Gastroesophageal sphincter (tissue), 4 donors: Measurements from ENCODE around the gene GSK3A. TPM values are rescaled to one million over a fixed set of nuclear protein-coding genes. Genes with fewer than 3 reads are reported as not detected.

ENCODE experiments used
- ATAC-seq: fragments of 150-250 bp; one replicate; pipeline ENCODE4 v1.9.1; 2016; ENCODE audit warnings: mild to moderate bottlenecking, moderate library complexity
- H3K27ac ChIP-seq, 4 donors: fragments of 200-600 bp; sonication (generic) in 3 of 4; 1 replicate in 3 of 4; 2 replicates in 1 of 4; pipeline ENCODE4 v1.5.1; 2016 to 2019
- H3K27me3 ChIP-seq: fragments of 200-600 bp; sonication (generic); one replicate; pipeline ENCODE4 v1.5.1; 2019
- H3K36me3 ChIP-seq, 2 donors: fragments of 200-600 bp; sonication (generic); one replicate each; pipeline ENCODE4 v1.5.1; 2019; ENCODE audit warnings: control low read depth in 1 of 2
- H3K4me1 ChIP-seq, 3 donors: fragments of 200-600 bp; sonication (generic); 1 replicate in 2 of 3; 2 replicates in 1 of 3; pipeline ENCODE4 v1.5.1; 2016 to 2019; ENCODE audit warnings: control low read depth in 2 of 3
- H3K4me3 ChIP-seq, 2 donors: fragments of 200-600 bp; sonication (generic); one replicate each; pipeline ENCODE4 v1.5.1; 2019; ENCODE audit warnings: mild to moderate bottlenecking in 1 of 2, moderate library complexity in 1 of 2
- H3K9me3 ChIP-seq, 3 donors: fragments of 200-600 bp; sonication (generic); one replicate each; pipeline ENCODE4 v1.5.1; 2017 to 2019; ENCODE audit warnings: control low read depth in 2 of 3
- CTCF ChIP-seq, 4 experiments: fragments of 200-600 bp in 2 of 4; fragments of 450-650 bp in 2 of 4; sonication (generic) in 1 of 4; IDR thresholded peaks; one replicate each; pipeline ENCODE4 v1.5.1; 2017 to 2019; ENCODE audit warnings: antibody characterized with exemption in 4 of 4, mild to moderate bottlenecking in 2 of 4, moderate library complexity in 2 of 4
- EP300 ChIP-seq: sonication (generic); formaldehyde crosslinking; IDR thresholded peaks from one replicate; pipeline ENCODE4 v1.6.1; 2017; ENCODE audit warnings: antibody characterized with exemption, mild to moderate bottlenecking
- POLR2A ChIP-seq, 2 donors: fragments of 450-650 bp; IDR thresholded peaks; one replicate each; pipeline ENCODE4 v1.6.1; 2017; ENCODE audit warnings: antibody characterized with exemption in 2 of 2, mild to moderate bottlenecking in 2 of 2, moderate library complexity in 1 of 2
- POLR2AphosphoS5 ChIP-seq: sonication (generic); formaldehyde crosslinking; IDR thresholded peaks from one replicate; pipeline ENCODE4 v1.6.1; 2017; ENCODE audit warnings: antibody characterized with exemption
- WGBS, 2 donors: methylation state at CpG; one replicate each; pipeline ENCODE4 v1.1.5; 2018; ENCODE audit warnings: low coverage in 1 of 2; 5-methylcytosine and 5-hydroxymethylcytosine counted together
- total RNA-seq, 4 donors: library from RNA; depleted of rRNA; stranded (reverse); fragments of >200 nt; gene quantifications; one replicate each; pipeline ENCODE4 v1.1.0, GENCODE V29; 2016

GSK3A gene
- total RNA-seq, 4 donors from 2014 or later, result 30.8 to 51.0 (median 35.1) TPM

- peaks cover 0 to 57% (median 22%) of the 10 kb centered on the region in 3 donors for H3K4me1 ChIP-seq
- H3K27ac ChIP-seq, result peak overlapping the region in 3 of 4 donors; percentile 82 to 92 (median 86)
- WGBS, 2 donors, result 0% methylated on average over 5 to 6 of the region's 6 CpGs
Measured at GRCh38 chr19:42220751-42221097, 21.7 kb downstream of the GSK3A start.

DNA sequence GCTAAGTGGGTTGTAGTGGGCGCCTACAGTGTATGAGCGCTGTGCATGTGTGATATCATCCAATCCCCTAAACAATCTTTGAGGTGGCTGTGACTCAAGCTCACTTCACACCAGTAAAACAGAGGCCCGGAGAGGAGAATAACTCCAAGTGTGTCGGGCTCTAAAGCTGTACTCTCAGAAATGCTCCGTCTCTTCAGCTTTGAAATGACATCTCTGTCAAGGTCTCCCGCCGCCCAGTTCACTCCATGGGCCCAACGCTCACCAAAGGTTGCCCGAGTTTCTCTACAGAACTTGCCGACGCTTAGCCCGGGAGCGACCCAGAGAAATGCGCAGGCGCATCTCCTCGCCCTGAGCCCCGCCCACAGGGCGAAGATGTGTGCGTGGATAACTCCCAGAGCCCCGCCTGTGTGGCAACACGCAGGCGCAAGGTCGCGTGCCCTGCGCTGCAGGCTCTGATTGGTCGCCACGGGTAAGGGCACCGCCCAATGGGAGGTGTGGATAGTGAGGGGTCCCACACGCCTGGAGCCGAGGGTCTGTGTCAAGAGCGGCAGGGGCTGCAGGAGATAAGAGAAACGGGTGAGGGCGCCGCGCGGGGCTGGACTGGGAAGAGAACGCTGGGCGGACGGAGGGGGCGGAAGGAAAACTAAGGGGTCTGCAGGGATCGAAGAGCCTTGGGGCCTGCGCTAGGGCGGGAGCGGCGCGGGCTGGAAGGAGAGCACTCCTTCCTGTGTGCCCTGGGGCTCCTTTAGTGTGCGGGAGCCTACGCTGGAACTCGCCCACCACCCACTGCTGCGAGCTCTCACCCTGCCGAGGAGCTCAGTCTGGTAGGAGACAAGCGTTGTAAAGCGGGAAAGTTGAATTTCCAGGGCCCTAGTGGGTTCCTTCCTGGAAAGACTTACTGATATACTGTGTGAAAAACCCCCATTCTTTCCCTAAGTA lies 22.3 kb downstream of the GSK3A start, which contains the start of gene ZNF526:
Gene ZNF526 (plus strand): TSS at position 501 of the 939 bp plus-strand sequence. CDS start 4,092 bp downstream, outside the sequence.
- peaks cover 0 to 15% of the 10 kb centered on the region in 2 donors for H3K36me3 ChIP-seq
- TF ChIP-seq POLR2AphosphoS5 (peak; percentile 82), CTCF (IDR thresholded peaks at IDR 0.05) (no peak), POLR2A (IDR thresholded peaks at IDR 0.05) (peak; percentile 53 to 64)
- H3K9me3 ChIP-seq, result no peaks in the 10 kb centered on the region
- H3K4me1 ChIP-seq, result peaks cover 0 to 64% (median 23%) of the 10 kb centered on the region in 3 donors
- peak within 1 kb of the TSS; percentile 85 to 86 for H3K4me3 ChIP-seq
- ATAC-seq, result peak; percentile 94
- WGBS, 2 donors, result 2 to 3% methylated on average over 11 to 19 of the region's 53 CpGs
- H3K27ac ChIP-seq, result peak within 1 kb of the TSS; percentile 66 to 92 (median 84)
- H3K27me3 ChIP-seq, result no peaks in the 10 kb centered on the region

More at GRCh38 chr19:42220751-42221097, 21.7 kb downstream of the GSK3A start:
- TF ChIP-seq CTCF (IDR thresholded peaks at IDR 0.05) (no peak), POLR2A (IDR thresholded peaks at IDR 0.05) (no peak), EP300 (no peak)
- Histone ChIP-seq H3K36me3 (peaks cover 0 to 18% of the 10 kb centered on the region in 2 donors), H3K9me3 (no peaks in the 10 kb centered on the region), H3K27me3 (no peaks in the 10 kb centered on the region), H3K4me3 (peak overlapping the region; percentile 85 to 86)
- ATAC-seq, result no peak

- TF ChIP-seq CTCF (IDR thresholded peaks at IDR 0.05), result peak in 1 of 4 experiments; percentile 23
- no peak for TF ChIP-seq EP300
- peak; percentile 9 to 58 for TF ChIP-seq POLR2A (IDR thresholded peaks at IDR 0.05)
- peak; percentile 50 for TF ChIP-seq POLR2AphosphoS5
- Histone ChIP-seq H3K27me3 (no peaks in the 10 kb centered on the region), H3K4me3 (peak within 1 kb of the TSS; percentile 61 to 68), H3K4me1 (peaks cover 0 to 86% (median 23%) of the 10 kb centered on the region in 3 donors), H3K9me3 (no peaks in the 10 kb centered on the region), H3K27ac (peak within 1 kb of the TSS; percentile 39 to 92 (median 84)), H3K36me3 (peaks cover 0 to 26% of the 10 kb centered on the region in 2 donors)
- 7 to 33% methylated on average over 16 to 38 of the region's 57 CpGs for WGBS, 2 donors
- ATAC-seq, result peak; percentile 90
Measured at GRCh38 chr19:42217520-42218437, 24.6 kb downstream of the GSK3A start, which contains the start of gene DEDD2. Gene DEDD2, minus strand, starts transcription at chr19:42217677. Its CDS starts 670 bp downstream, at chr19:42217007.

DNA sequence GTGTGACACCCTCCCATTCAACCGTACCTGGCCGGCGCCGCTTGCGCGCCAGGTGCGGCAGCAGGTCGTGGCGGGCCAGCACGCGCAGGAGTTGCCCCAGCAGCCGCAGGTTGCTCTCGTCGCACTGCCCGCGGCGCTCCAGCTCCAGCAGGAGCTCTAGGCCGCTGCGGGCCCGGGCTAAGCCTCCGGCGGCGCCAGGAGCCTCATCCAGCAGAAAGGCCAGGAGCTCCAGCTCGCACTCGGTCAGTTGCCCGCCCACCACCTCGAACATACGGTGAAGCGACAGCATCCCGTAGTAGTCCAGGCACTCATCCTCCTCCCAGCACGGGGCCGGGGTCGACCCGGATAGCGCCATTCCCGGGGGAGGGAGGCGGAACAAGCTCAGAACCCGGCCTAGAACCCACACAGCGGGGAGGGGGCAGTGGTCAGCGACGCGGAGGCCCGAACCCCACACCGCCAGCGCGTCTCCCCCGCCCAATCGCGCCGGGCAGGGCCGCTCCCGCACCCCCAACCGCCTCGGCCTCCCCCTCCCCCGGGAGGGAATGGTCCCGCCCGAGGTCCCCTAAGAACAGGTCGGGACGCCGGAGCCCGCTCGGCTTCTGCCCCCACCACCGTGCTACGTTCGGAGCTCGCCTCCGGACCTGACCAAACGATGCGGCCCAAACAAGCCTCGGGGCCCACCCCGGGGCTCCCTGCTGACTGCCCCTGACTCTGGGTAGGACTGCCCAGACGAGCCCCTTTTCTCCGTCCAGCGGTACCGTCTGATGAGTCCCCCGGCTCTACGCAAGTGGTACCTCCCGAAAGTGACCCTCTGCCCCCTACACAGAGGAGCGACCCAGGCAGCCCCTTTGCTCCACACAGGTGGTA lies 25.5 kb downstream of the GSK3A start:
- Histone ChIP-seq H3K27ac (peak overlapping the region; percentile 39 to 92 (median 84)), H3K4me1 (peaks cover 0 to 80% (median 23%) of the 10 kb centered on the region in 3 donors), H3K27me3 (no peaks in the 10 kb centered on the region), H3K4me3 (peak overlapping the region; percentile 61 to 68), H3K9me3 (no peaks in the 10 kb centered on the region), H3K36me3 (peaks cover 0 to 35% of the 10 kb centered on the region in 2 donors)
- WGBS, 2 donors, result 0 to 20% methylated on average over 1 to 2 of the region's 79 CpGs
- peak; percentile 6 for ATAC-seq
- no peak for TF ChIP-seq EP300
- no peak for TF ChIP-seq POLR2A (IDR thresholded peaks at IDR 0.05)
- TF ChIP-seq CTCF (IDR thresholded peaks at IDR 0.05), result no peak
- TF ChIP-seq POLR2AphosphoS5, result no peak
